Superior temporal gyrus (tissue), 1 donor: Measurements from ENCODE around the gene CROCC2.

Source experiments
- DNase-seq: peaks from one replicate; pipeline ENCODE4 v3.0.0-alpha.2; 2016; ENCODE audit errors: extremely low spot score

The CROCC2 gene

GRCh38 chr2:240905176-240905781 lies 857 bp upstream of the CROCC2 start:
- DNase-seq: no peak

GRCh38 chr2:240906911-240907590 lies 915 bp downstream of the CROCC2 start:
- no peak for DNase-seq

- DNase-seq: no peak
Observed at GRCh38 chr2:240909216-240909974, 3.3 kb downstream of the CROCC2 start.

- DNase-seq: peak; percentile 8
Observed at GRCh38 chr2:240911641-240912265, 5.6 kb downstream of the CROCC2 start.

GRCh38 chr2:240912878-240913809 lies 7.0 kb downstream of the CROCC2 start:
- no peak for DNase-seq

GRCh38 chr2:240913810-240914644 lies 7.9 kb downstream of the CROCC2 start:
- peak; percentile 15 for DNase-seq

- no peak for DNase-seq
Observed at GRCh38 chr2:240914645-240915525, 8.7 kb downstream of the CROCC2 start.

- DNase-seq: no peak
Observed at GRCh38 chr2:240915526-240916341, 9.6 kb downstream of the CROCC2 start.

GRCh38 chr2:240916571-240917008 lies 10.5 kb downstream of the CROCC2 start:
- no peak for DNase-seq

- DNase-seq: no peak
Observed at GRCh38 chr2:240917009-240917683, 11.0 kb downstream of the CROCC2 start.

- no peak for DNase-seq
Observed at GRCh38 chr2:240917684-240918257, 11.6 kb downstream of the CROCC2 start.

GRCh38 chr2:240918258-240919091 lies 12.3 kb downstream of the CROCC2 start:
- no peak for DNase-seq

- DNase-seq: no peak
Observed at GRCh38 chr2:240919161-240919781, 13.1 kb downstream of the CROCC2 start.

GRCh38 chr2:240919786-240920782 lies 13.9 kb downstream of the CROCC2 start:
- no peak for DNase-seq

- no peak for DNase-seq
Observed at GRCh38 chr2:240920783-240921231, 14.7 kb downstream of the CROCC2 start.
